Measurements from ENCODE around the gene P2RX2. TPM values are rescaled to one million over a fixed set of nuclear protein-coding genes. Genes with fewer than 3 reads are reported as not detected.
"Not testable (repeated sequence)": the region's sequence is repeated elsewhere in the genome, so short reads cannot be mapped to it uniquely, and the experiment has no call there.

The P2RX2 gene
- total RNA-seq, 4 donors from 2014 or later = 0.74 to 2.8 TPM; not detected in 2

GRCh38 chr12:132595183-132595582, 23.4 kb upstream of the P2RX2 start:
- no peak for TF ChIP-seq CTCF (IDR thresholded peaks at IDR 0.05)
- no peak for ATAC-seq (ENCODE audit: low FRiP score)
- no peak for DNase-seq (ENCODE audit: low spot score)

GRCh38 chr12:132596016-132596415, 22.6 kb upstream of the P2RX2 start:
- no peak for TF ChIP-seq CTCF (IDR thresholded peaks at IDR 0.05)
- no peak for ATAC-seq (ENCODE audit: low FRiP score)

GRCh38 chr12:132597333-132598316, 21.0 kb upstream of the P2RX2 start:
- no peak for TF ChIP-seq CTCF (IDR thresholded peaks at IDR 0.05)
- DNase-seq (ENCODE audit: low spot score) = no peak

More at GRCh38 chr12:132596016-132596415, 22.6 kb upstream of the P2RX2 start:
- no peak for DNase-seq (ENCODE audit: low spot score)

GRCh38 chr12:132599502-132599901, 19.1 kb upstream of the P2RX2 start:
- DNase-seq (ENCODE audit: low spot score); ATAC-seq (ENCODE audit: low FRiP score): not testable (repeated sequence)

More at GRCh38 chr12:132597333-132598316, 21.0 kb upstream of the P2RX2 start:
- ATAC-seq (ENCODE audit: low FRiP score) = no peak

- no peak for TF ChIP-seq CTCF (IDR thresholded peaks at IDR 0.05)
- no peak for DNase-seq (ENCODE audit: low spot score)
- peak; percentile 59 for ATAC-seq (ENCODE audit: low FRiP score)
These were observed 18.2 kb upstream of the P2RX2 start for GRCh38 chr12:132600048-132601032.

- TF ChIP-seq CTCF (IDR thresholded peaks at IDR 0.05) = no peak
- ATAC-seq (ENCODE audit: low FRiP score) = no peak
- DNase-seq (ENCODE audit: low spot score) = no peak
These were observed 17.2 kb upstream of the P2RX2 start for GRCh38 chr12:132601171-132601883.

All from omental fat pad (tissue), 4 donors.